Omental fat pad (tissue), 4 donors: Measurements from ENCODE around the gene ASCL3. TPM values are rescaled to one million over a fixed set of nuclear protein-coding genes. Genes with fewer than 3 reads are reported as not detected.
"Not testable (repeated sequence)": the region's sequence is repeated elsewhere in the genome, so short reads cannot be mapped to it uniquely, and the experiment has no call there.

ENCODE experiments used
- ATAC-seq: fragments of 150-250 bp; one replicate; pipeline ENCODE4 v1.9.1; 2016; ENCODE audit warnings: mild to moderate bottlenecking, moderate library complexity; ENCODE audit not compliant: low FRiP score
- DNase-seq: peaks from one replicate; pipeline ENCODE4 v3.0.0-alpha.2; 2019; ENCODE audit warnings: low spot score
- CTCF ChIP-seq, 3 donors: fragments of 450-650 bp; IDR thresholded peaks; one replicate each; pipeline ENCODE4 v1.5.1; 2016 to 2017; ENCODE audit warnings: antibody characterized with exemption in 3 of 3, mild to moderate bottlenecking in 3 of 3, moderate library complexity in 2 of 3
- total RNA-seq, 4 donors: library from RNA; depleted of rRNA; stranded (reverse); fragments of >200 nt; gene quantifications; one replicate each; pipeline ENCODE4 v1.1.0, GENCODE V29; 2016

Gene ASCL3
- not detected for total RNA-seq

GRCh38 chr11:8942518-8943066, at the start of gene ASCL3:
ASCL3 (minus strand) TSS chr11:8943016; CDS start chr11:8938161, 4,855 bp downstream.
- TF ChIP-seq CTCF (IDR thresholded peaks at IDR 0.05), result no peak
- DNase-seq (no peak), ATAC-seq (no peak)

- peak; percentile 28 for ATAC-seq
- no peak for DNase-seq
- TF ChIP-seq CTCF (IDR thresholded peaks at IDR 0.05), result no peak
Observed at GRCh38 chr11:8989453-8989852, 46.6 kb upstream of the ASCL3 start.

- ATAC-seq, result no peak
Observed at GRCh38 chr11:8988329-8989234, 45.8 kb upstream of the ASCL3 start.

GRCh38 chr11:8987446-8987845, 44.6 kb upstream of the ASCL3 start:
- no peak for TF ChIP-seq CTCF (IDR thresholded peaks at IDR 0.05)
- no peak for DNase-seq
- no peak for ATAC-seq

More at GRCh38 chr11:8988329-8989234, 45.8 kb upstream of the ASCL3 start:
- DNase-seq, result no peak
- no peak for TF ChIP-seq CTCF (IDR thresholded peaks at IDR 0.05)

GRCh38 chr11:8986772-8987171, 44.0 kb upstream of the ASCL3 start:
- not testable (repeated sequence) for ATAC-seq, DNase-seq

GRCh38 chr11:8985462-8985861, 42.6 kb upstream of the ASCL3 start:
- no peak for ATAC-seq
- DNase-seq, result no peak
- TF ChIP-seq CTCF (IDR thresholded peaks at IDR 0.05), result no peak

GRCh38 chr11:8983552-8983951, 40.7 kb upstream of the ASCL3 start:
- DNase-seq, result no peak
- no peak for ATAC-seq
- no peak for TF ChIP-seq CTCF (IDR thresholded peaks at IDR 0.05)
